Measurements from ENCODE around the gene ACTMAP. TPM values are rescaled to one million over a fixed set of nuclear protein-coding genes. Genes with fewer than 3 reads are reported as not detected.

Gene ACTMAP
- 10 to 100 TPM; 15.5 to 18.2 TPM for total RNA-seq

DNA sequence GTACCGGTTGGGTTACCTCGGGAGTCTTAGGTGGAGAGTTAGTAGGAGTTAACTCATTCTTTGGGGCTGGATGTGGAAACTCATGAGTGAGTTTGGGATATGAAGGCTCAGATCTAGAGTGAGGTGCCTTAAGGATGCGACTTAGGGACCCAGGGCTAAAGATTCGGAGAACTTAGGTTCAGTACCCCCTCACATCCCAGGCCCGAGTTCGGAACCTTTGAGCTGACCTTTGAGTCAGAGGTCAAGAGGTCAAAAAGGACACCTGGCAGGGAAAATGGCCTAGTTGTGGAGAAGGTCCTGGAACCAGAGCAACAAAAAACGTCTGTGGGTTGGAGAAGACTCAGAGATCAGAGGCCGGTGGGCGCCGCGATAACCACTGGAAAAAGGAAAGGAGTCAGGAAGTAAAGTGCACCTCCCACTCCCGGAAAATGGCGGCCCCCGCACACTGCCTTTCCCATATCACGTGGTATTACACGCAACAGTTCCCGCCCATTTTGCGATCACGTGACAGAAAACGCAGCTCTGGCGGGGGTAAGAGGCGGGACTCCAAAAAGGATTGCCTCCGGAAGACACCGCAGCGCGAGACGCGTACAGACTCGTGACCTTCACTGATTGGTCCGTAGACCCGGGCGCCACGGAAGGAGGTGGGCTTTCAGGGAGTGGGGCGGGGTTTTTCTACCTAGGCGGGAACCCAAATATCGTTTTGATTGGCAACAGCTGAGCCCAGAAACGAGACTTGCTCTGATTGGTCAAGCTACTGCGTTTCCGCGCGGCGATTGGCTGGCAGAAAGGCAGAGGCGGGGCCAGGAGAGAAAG, at the start of gene ACTMAP:
TSS of gene ACTMAP (minus strand) at position 420 of the 816 bp plus-strand sequence. CDS start 674 bp downstream, outside the sequence.

GRCh38 chr19:40798683-40799557, 48.6 kb upstream of the ACTMAP start, which contains the start of gene EGLN2:
Gene EGLN2, plus strand, starts transcription at chr19:40799191. Its CDS starts 1,382 bp downstream, at chr19:40800573.

DNA sequence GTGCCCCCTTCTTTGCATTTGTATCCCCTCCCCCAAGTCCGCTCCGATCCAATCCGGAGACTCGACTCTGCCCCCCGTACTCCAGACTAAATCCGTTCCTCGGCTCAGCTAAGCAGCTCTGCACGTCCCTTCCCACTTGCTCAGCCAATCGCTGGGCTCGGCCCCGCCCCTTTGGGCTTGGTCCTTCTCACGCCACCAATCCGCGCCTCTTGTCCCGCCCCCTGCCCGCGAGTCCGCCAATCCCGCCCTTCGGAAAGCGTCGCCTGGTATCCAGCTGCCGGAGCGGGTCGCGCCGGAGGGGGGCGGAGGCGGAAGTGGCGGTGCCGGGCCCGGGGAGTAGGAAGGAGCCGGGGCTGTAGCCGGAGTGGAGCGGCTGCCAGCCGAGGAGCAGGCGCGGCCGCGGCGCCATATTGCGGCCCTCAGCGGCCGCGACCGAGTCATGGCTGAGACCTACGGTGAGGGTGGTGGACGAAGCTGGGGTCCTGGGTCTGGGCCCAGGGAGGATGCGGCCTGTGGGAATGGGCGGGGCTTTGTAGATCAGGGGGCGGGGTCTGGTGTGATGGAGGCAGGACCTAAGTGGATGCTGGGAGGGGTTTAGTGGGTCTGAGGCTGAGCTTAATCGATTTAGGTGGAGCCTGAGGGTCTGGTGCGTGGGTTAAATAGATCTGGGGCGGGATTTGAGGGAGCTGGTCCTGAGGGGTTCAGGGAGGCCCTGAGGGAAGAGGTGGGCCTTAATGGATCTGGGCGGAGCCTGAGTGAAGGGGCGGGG, 27.8 kb upstream of the ACTMAP start, which contains the start of gene RAB4B:
TSS of gene RAB4B (plus strand) at position 311 of the 769 bp plus-strand sequence. CDS start at position 440, 129 bp downstream.

DNA sequence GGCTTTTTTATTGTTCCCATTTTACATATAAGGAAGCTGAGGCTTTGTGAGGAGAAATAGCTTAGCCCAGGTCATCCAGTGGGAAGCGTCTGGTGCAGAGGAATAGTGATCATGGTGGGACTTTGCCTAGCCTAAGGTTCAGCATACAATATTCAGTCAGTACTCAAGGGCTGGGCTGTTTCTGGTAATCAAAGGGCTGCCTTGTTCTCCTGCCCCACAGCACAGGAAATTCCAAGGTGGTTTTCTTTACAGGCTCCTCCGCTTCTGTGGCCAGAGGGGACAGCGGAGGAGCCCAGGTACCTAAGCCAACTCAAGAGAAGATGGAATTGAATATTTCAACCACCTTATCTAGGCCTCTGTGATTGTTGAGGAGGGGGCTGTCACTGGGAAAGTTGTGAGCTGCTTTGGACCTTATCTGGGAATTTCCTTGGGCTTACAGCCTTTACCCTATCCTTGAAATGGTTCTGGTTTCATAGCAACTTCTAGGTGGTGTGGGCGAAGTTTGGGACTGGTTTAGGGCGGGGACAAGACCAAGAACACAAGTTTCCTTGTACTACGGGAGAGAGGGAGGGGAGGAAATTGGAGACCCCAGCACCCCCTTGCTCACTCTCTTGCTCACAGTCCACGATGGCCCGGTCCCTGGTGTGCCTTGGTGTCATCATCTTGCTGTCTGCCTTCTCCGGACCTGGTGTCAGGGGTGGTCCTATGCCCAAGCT, 24.8 kb upstream of the ACTMAP start, which contains the start of gene MIA:
TSS of gene MIA (plus strand) at position 606 of the 716 bp plus-strand sequence. CDS start at position 628, 22 bp downstream.

GRCh38 chr19:40750874-40751537, 729 bp upstream of the ACTMAP start, which contains the start of gene SNRPA:
Gene SNRPA, plus strand, starts transcription at chr19:40751203. Its CDS starts 206 bp downstream, at chr19:40751409.

DNA sequence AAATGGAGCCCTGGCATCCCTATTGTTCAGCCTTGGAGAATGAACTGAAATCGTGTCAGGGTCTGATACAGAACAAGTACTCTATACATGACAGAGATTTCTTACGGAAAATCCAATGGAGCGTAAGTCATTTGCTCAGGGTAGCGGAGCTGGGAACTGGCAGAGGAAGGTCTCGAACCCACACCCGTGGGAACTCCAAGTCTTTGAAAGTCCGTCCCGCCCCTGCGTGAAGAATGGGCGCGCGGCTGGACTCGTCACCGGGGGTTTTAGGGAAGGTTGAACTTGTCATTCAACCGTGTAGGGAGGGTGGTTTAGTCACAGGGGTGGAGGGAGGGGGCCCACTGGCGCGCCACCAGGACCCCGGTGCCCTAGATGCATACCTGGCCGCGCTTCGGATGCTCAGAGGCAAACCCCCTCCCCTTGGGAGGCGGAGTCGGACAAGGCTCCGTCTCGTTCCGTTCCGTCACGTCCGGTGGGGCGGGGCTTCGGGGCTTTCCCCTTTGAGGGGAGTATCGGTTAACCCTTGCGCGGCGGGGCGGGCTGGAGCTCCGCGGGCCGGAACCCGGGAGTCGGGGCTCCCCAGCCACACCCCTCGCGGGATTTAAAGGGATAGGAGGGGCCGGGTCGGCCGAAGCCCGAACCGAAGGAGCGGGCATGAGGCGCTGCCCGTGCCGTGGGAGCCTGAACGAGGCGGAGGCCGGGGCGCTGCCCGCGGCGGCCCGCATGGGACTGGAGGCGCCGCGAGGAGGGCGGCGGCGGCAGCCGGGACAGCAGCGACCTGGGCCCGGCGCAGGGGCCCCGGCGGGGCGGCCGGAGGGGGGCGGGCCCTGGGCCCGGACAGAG, 33.6 kb downstream of the ACTMAP start, which contains the start of the genes COQ8B and ITPKC:
TSS of gene COQ8B (minus strand) at position 405 of the 843 bp plus-strand sequence. CDS start 2,254 bp downstream, outside the sequence.
TSS of gene ITPKC (plus strand) at position 631 of the 843 bp plus-strand sequence. CDS start at position 655, 24 bp downstream.

Other genes starting within 250 kb of the ACTMAP start
- 100 to 1,000 TPM; 110 to 119 TPM for gene SHKBP1, start 173.6 kb downstream of the ACTMAP start, total RNA-seq
- 10 to 100 TPM; 81.3 to 92.4 TPM for gene LTBP4, start 149.1 kb downstream of the ACTMAP start, total RNA-seq
- gene NUMBL, start 59.8 kb downstream of the ACTMAP start, total RNA-seq, result 1 to 10 TPM; 5.3 to 6.7 TPM
- 10 to 100 TPM; 28.1 to 30.5 TPM for gene COQ8B, start 33.6 kb downstream of the ACTMAP start, total RNA-seq
- 1 to 10 TPM; 5.6 TPM for gene ITPKC, start 33.4 kb downstream of the ACTMAP start, total RNA-seq
- gene SNRPA, start 726 bp upstream of the ACTMAP start, total RNA-seq, result 100 to 1,000 TPM; 122 to 141 TPM
- not detected for gene MIA, start 25.0 kb upstream of the ACTMAP start, total RNA-seq
- 10 to 100 TPM; 63.0 to 65.0 TPM for gene RAB4B, start 27.8 kb upstream of the ACTMAP start, total RNA-seq
- 100 to 1,000 TPM; 152 to 158 TPM for gene EGLN2, start 48.7 kb upstream of the ACTMAP start, total RNA-seq
- not detected for gene CYP2A6, start 100.0 kb upstream of the ACTMAP start, total RNA-seq
- not detected for gene CYP2A7, start 131.8 kb upstream of the ACTMAP start, total RNA-seq
- not detected for gene CYP2B6, start 240.8 kb upstream of the ACTMAP start, total RNA-seq